ENCODE measurements around the gene C11orf86.

C11orf86 gene

GRCh38 chr11:67022341-67022933 lies 47.3 kb downstream of the C11orf86 start:
- TF ChIP-seq, protein P1, sequence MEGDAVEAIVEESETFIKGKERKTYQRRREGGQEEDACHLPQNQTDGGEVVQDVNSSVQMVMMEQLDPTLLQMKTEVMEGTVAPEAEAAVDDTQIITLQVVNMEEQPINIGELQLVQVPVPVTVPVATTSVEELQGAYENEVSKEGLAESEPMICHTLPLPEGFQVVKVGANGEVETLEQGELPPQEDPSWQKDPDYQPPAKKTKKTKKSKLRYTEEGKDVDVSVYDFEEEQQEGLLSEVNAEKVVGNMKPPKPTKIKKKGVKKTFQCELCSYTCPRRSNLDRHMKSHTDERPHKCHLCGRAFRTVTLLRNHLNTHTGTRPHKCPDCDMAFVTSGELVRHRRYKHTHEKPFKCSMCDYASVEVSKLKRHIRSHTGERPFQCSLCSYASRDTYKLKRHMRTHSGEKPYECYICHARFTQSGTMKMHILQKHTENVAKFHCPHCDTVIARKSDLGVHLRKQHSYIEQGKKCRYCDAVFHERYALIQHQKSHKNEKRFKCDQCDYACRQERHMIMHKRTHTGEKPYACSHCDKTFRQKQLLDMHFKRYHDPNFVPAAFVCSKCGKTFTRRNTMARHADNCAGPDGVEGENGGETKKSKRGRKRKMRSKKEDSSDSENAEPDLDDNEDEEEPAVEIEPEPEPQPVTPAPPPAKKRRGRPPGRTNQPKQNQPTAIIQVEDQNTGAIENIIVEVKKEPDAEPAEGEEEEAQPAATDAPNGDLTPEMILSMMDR (IDR thresholded peaks at IDR 0.05; ENCODE audit: low read depth, low read length), result no peak
- H3K4me3 ChIP-seq (ENCODE audit: low read depth, low read length), result peak overlapping the region; percentile 40; the same call in 1 of the 2 replicates

DNA sequence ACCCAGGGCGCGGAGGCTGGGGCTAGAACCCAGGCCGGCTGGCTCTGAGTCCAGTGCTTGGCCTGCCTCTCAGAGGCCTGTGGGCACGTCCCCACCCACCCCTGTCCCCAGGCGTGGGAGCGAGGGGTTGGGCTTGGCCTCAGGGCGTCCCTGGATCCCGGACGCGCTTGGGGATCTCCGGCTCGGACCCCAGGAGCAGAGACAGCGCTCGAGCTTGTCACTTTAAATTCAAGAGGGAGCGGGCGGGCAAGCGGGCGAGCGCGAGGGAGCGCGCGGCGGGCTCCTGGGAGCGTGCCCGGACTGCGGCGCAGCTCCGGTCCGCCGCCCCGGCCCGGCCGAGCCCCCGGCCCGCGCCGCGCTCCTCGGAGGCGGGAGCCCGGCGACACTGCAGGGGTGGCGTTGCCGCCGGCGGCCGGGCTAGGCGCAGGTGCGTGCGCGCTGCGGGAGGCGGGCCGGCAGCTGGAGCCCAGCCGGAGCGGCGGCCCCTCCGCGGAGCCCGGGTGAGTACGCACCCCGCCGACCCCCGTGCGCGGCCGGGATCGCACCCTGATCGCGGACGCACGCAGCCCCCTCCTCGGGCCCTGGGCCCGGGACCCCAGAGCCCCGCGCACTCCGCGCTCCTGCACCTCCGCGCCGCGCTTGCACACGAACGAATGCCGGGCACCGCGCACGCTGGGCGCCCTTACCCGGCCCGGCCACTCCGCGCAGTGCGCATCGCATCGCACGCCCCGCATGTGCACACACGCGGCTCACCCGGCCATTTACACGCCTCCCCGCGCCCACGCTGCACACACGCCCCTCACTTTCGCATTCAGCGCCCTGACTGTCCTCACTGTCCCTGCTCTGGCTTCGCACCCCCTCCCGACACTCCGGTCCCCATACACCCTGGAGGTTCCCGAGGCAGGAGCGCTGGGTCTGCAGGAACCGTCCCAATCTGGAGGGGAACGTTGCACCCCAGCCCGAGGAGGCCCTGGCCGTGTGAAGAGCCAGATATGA lies 48.2 kb downstream of the C11orf86 start, which contains the start of gene SYT12:
TSS of gene SYT12 (plus strand) at position 174 of the 996 bp plus-strand sequence. CDS start 7,011 bp downstream, outside the sequence.
- H3K4me3 ChIP-seq (ENCODE audit: low read depth, low read length), result peak within 1 kb of the TSS; percentile 46
- TF ChIP-seq, protein P1 (IDR thresholded peaks at IDR 0.05; ENCODE audit: low read depth, low read length), result no peak

DNA sequence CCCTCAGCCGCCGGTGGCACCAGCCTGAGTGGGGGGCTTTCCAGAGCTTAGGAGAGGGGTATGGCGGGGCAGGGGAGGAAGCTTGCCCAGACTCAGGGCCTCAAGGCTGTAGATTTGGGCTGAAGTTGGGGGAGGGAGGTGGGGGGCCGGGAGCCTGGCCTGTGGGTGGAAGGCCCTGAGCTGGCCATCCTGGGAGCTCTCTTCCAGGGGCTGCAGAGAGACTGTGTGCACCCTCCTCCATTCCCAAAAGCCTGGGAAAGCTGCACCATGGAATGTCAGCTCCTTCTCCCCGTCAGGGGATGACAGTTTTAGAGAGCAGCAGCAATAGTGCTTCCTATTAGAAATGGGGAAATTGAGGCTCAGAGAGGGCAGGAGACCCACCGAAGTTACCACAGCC lies 48.9 kb downstream of the C11orf86 start:
- TF ChIP-seq, protein P1 (IDR thresholded peaks at IDR 0.05; ENCODE audit: low read depth, low read length), result no peak
- H3K4me3 ChIP-seq (ENCODE audit: low read depth, low read length), result peak overlapping the region; percentile 46

- TF ChIP-seq, protein P1 (IDR thresholded peaks at IDR 0.05; ENCODE audit: low read depth, low read length), result no peak
- H3K4me3 ChIP-seq (ENCODE audit: low read depth, low read length), result no peak overlapping the region
These were observed 49.3 kb downstream of the C11orf86 start for GRCh38 chr11:67024410-67024809.

- TF ChIP-seq, protein P1 (IDR thresholded peaks at IDR 0.05; ENCODE audit: low read depth, low read length), result no peak
- no peak overlapping the region for H3K4me3 ChIP-seq (ENCODE audit: low read depth, low read length)
These were observed 49.9 kb downstream of the C11orf86 start for GRCh38 chr11:67024966-67025365.

DNA sequence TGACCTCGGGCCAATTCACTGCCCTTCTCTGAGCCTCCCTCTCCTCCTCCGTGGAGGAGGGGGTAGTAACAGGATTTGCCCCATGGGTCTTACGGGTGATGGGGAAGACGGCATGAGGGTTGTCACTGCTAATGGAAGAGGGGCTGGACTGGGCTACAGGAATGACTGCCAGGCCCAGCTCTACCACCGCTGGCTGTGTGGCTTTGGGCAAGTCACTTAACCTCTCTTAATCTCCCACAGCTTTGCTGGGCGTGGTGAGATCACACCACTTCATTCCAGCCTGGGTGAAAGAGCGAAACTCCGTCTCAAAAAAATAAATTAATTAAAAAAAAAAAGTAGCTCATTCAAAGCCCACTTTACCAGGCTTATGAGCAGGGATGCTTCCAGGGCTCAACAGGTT lies 50.6 kb downstream of the C11orf86 start:
- no peak overlapping the region for H3K4me3 ChIP-seq (ENCODE audit: low read depth, low read length)
- TF ChIP-seq, protein P1 (IDR thresholded peaks at IDR 0.05; ENCODE audit: low read depth, low read length), result no peak

All from WI38 (cell line).